NCI-H345 treated with DMSO at 0.1 percent for 48 hours (cell line): ENCODE data around the gene CSAG3.
"Not testable (repeated sequence)": the region's sequence is repeated elsewhere in the genome, so short reads cannot be mapped to it uniquely, and the experiment has no call there.

ENCODE experiments used
- DNase-seq: peaks from one replicate; lab custom pipeline; 2025; ENCODE audit not compliant: unreplicated experiment; lab: John Stamatoyannopoulos, UW

CSAG3 gene

DNA sequence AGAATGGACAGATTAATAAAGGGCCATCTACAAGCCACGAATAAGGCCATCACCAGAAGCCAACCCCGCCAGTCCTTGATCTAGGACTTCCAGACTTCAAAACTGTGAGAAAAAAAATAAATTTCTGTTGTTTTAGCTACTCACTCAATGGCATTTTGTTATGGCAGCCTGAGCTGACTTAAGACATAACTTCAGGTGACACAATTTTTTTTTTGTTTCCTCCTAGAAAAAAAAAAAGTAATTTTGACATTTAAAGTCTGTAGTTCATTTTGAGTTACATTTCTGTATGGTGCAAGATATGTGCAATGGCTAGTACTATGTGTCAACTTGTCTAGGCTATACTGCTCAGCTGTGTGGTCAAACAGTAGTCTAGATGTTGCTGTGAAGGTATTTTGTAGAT lies at the start of gene CSAG3:
TSS of gene CSAG3 (plus strand) at position 301 of the 400 bp plus-strand sequence.
- not testable (repeated sequence) for DNase-seq

- DNase-seq: not testable (repeated sequence)
These were observed 45.8 kb upstream of the CSAG3 start for GRCh38 chrX:152713195-152713594.

DNA sequence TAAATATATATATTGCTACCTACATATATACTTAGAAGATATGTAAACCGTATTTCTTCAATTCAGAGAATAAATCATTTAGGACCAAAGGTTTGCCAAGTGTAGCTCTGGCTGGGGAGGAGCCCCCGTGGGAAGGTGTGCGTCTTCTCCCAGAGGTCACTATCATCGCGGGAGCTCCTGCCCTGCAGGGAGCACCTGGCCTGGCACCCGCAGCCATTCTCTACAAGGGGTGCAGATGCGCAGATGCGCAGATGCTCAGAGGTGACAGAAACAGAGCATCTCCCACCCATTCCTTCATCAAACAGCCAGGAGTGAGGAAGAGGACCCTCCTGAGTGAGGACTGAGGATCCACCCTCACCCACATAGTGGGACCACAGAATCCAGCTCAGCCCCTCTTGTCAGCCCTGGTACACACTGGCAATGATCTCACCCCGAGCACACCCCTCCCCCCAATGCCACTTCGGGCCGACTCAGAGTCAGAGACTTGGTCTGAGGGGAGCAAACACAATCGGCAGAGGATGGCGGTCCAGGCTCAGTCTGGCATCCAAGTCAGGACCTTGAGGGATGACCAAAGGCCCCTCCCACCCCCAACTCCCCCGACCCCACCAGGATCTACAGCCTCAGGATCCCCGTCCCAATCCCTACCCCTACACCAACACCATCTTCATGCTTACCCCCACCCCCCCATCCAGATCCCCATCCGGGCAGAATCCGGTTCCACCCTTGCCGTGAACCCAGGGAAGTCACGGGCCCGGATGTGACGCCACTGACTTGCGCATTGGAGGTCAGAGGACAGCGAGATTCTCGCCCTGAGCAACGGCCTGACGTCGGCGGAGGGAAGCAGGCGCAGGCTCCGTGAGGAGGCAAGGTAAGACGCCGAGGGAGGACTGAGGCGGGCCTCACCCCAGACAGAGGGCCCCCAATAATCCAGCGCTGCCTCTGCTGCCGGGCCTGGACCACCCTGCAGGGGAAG lies 44.9 kb upstream of the CSAG3 start, which contains the start of gene MAGEA2B:
TSS of gene MAGEA2B (plus strand) at position 814 of the 973 bp plus-strand sequence. CDS start 2,479 bp downstream, outside the sequence.
- not testable (repeated sequence) for DNase-seq

DNA sequence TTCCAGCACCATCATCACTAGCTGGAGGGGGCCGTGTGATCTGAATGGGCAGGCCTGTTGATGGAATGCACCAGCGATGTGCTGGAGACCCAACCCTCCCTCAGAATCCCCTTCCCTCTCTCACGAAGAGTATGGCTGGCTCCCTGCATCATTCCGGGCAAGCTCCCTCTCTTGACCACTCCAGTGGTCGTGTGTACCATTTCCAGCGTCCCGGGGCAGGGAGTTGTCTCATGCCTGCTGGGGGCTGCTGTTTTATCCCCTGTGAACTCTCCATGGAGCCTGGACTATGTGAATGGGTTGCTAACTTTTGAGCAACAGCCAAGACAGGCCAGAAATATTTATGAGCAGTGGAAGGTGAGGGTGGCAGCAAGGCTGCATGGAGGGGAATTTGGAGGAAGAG lies 33.6 kb upstream of the CSAG3 start:
- DNase-seq: no peak

DNA sequence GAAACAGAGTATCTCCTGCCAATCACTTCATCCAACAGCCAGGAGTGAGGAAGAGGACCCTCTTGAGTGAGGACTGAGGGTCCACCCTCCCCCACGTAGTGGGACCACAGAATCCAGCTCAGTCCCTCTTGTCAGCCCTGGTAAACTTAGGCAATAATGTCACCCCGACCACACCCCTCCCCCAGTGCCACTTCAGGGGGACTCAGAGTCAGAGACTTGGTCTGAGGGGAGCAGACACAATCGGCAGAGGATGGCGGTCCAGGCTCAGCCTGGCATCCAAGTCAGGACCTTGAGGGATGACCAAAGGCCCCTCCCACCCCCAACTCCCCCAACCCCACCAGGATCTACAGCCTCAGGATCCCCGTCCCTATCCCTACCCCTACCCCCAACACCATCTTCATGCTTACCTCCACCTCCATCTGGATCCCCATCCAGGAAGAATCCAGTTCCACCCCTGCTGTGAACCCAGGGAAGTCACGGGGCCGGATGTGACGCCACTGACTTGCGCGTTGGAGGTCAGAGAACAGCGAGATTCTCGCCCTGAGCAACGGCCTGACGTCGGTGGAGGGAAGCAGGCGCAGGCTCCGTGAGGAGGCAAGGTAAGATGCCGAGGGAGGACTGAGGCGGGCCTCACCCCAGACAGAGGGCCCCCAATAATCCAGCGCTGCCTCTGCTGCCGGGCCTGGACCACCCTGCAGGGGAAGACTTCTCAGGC lies 25.6 kb upstream of the CSAG3 start, which contains the start of the genes CSAG1 and MAGEA12:
TSS of gene CSAG1 (minus strand) at position 461 of the 715 bp plus-strand sequence. CDS start 1,261 bp downstream, outside the sequence.
TSS of gene MAGEA12 (plus strand) at position 497 of the 715 bp plus-strand sequence. CDS start 2,405 bp downstream, outside the sequence.
- no peak for DNase-seq

GRCh38 chrX:152734143-152734858 lies 24.7 kb upstream of the CSAG3 start:
- not testable (repeated sequence) for DNase-seq

- DNase-seq: no peak
These were observed 23.9 kb upstream of the CSAG3 start for GRCh38 chrX:152735101-152735500.

- no peak for DNase-seq
These were observed 23.0 kb upstream of the CSAG3 start for GRCh38 chrX:152735860-152736511.

GRCh38 chrX:152736528-152736927 lies 22.5 kb upstream of the CSAG3 start:
- DNase-seq: not testable (repeated sequence)

DNA sequence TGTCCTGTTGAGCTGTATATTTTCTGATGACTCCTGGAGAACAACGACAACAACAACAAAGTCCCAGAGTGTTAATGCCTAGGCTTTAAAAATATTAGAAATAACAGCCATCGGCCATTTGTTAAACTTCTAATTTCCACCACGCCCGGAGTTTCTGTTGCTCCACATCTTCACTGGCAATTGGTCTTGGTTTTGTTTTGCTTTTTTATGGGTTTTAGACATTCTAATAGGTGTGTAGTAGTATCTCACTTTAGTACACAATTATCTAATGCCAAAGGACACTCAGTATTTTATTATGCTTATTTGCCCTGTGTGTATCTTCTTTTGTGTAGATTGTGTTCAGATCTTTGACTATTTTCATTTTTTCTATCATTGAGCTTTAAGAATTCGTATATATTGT lies 20.5 kb upstream of the CSAG3 start:
- DNase-seq: no peak

GRCh38 chrX:152753686-152754650 lies 5.0 kb upstream of the CSAG3 start, which contains the start of gene MAGEA2:
Gene MAGEA2 (minus strand): TSS chrX:152753842. CDS start chrX:152751363, 2,479 bp downstream.
- not testable (repeated sequence) for DNase-seq

- not testable (repeated sequence) for DNase-seq
These were observed 4.1 kb upstream of the CSAG3 start for GRCh38 chrX:152754871-152755270.

GRCh38 chrX:152759544-152759943 lies 526 bp downstream of the CSAG3 start:
- DNase-seq: not testable (repeated sequence)

- not testable (repeated sequence) for DNase-seq
These were observed 2.6 kb downstream of the CSAG3 start for GRCh38 chrX:152761582-152761981.

- DNase-seq: not testable (repeated sequence)
These were observed 7.5 kb downstream of the CSAG3 start for GRCh38 chrX:152766562-152766961.

GRCh38 chrX:152769549-152770289 lies 10.7 kb downstream of the CSAG3 start, which contains the start of gene MAGEA6:
Gene MAGEA6 (minus strand): TSS chrX:152769689. CDS start chrX:152767650, 2,039 bp downstream.
- not testable (repeated sequence) for DNase-seq

- DNase-seq: not testable (repeated sequence)
These were observed 28.0 kb downstream of the CSAG3 start for GRCh38 chrX:152787062-152787461.

- DNase-seq: no peak
These were observed 39.9 kb downstream of the CSAG3 start for GRCh38 chrX:152798945-152799344.
